ENCODE data around the gene PSMC3. TPM values are rescaled to one million over a fixed set of nuclear protein-coding genes. Genes with fewer than 3 reads are reported as not detected.

PSMC3 gene
- total RNA-seq, 3 donors from 2014 or later = 70.7 to 115 (median 91.0) TPM

- no peak for ATAC-seq
- intact Hi-C loops (cut with DNase I, micrococcal nuclease) = no loop called here
- no peak for TF ChIP-seq CTCF (IDR thresholded peaks at IDR 0.05)
- no peak for DNase-seq
- H3K4me3 ChIP-seq = no peak overlapping the region
- peaks cover 15% of the 10 kb centered on the region for H3K4me1 ChIP-seq (ENCODE audit: low read depth)
- H3K9me3 ChIP-seq = no peaks in the 10 kb centered on the region
- H3K36me3 ChIP-seq (ENCODE audit: low read depth) = no peaks in the 10 kb centered on the region
Observed at GRCh38 chr11:47413351-47413750, 12.9 kb downstream of the PSMC3 start.

GRCh38 chr11:47411884-47412746, 14.1 kb downstream of the PSMC3 start:
- Histone ChIP-seq H3K4me1 (ENCODE audit: low read depth) (peaks cover 20% of the 10 kb centered on the region), H3K36me3 (ENCODE audit: low read depth) (no peaks in the 10 kb centered on the region), H3K4me3 (no peak overlapping the region), H3K9me3 (no peaks in the 10 kb centered on the region)
- peak; percentile 82 for TF ChIP-seq CTCF (IDR thresholded peaks at IDR 0.05)
- peak; percentile 63 to 76 (median 66) for DNase-seq
- ATAC-seq = no peak
- intact Hi-C loops (cut with DNase I, micrococcal nuclease) = no loop called here

GRCh38 chr11:47410370-47411264, 15.6 kb downstream of the PSMC3 start:
- DNase-seq = peak in 1 of 3 donors; percentile 24
- ATAC-seq = no peak
- H3K4me1 ChIP-seq (ENCODE audit: low read depth) = peaks cover 14% of the 10 kb centered on the region
- no peak overlapping the region for H3K4me3 ChIP-seq
- intact Hi-C loops (cut with DNase I, micrococcal nuclease) = no loop called here
- H3K9me3 ChIP-seq = no peaks in the 10 kb centered on the region
- TF ChIP-seq CTCF (IDR thresholded peaks at IDR 0.05) = no peak
- no peaks in the 10 kb centered on the region for H3K36me3 ChIP-seq (ENCODE audit: low read depth)

GRCh38 chr11:47409440-47410369, 16.5 kb downstream of the PSMC3 start:
- Histone ChIP-seq H3K36me3 (ENCODE audit: low read depth) (no peaks in the 10 kb centered on the region), H3K9me3 (no peaks in the 10 kb centered on the region), H3K4me1 (ENCODE audit: low read depth) (peaks cover 11% of the 10 kb centered on the region), H3K4me3 (no peak overlapping the region)
- DNase-seq = no peak
- no peak for TF ChIP-seq CTCF (IDR thresholded peaks at IDR 0.05)
- intact Hi-C loops (cut with DNase I, micrococcal nuclease) = no loop called here
- no peak for ATAC-seq

All from mucosa of descending colon (tissue), 3 donors.